ENCODE results near the gene SGK1.
"Not testable (repeated sequence)": the region's sequence is repeated elsewhere in the genome, so short reads cannot be mapped to it uniquely, and the experiment has no call there.

Gene SGK1

DNA sequence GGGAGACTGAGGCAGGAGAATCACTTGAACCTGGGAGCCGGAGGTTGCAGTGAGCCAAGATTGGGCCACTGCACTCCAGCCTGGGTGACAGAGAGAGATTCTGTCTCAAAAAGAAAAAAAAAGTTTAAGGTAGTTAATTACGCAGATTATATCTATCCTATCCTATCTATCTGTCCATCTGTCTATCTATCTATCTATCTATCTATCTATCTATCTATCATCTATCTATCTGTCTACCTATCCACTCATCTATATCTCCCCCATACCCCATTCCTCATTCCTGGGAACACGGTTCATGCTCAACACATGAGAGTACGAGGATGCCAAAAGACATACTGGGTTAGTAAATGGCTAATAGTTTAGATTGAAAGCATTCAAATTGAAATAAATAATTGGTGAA lies 8.3 kb upstream of the SGK1 start:
- DNase-seq = not testable (repeated sequence)

DNA sequence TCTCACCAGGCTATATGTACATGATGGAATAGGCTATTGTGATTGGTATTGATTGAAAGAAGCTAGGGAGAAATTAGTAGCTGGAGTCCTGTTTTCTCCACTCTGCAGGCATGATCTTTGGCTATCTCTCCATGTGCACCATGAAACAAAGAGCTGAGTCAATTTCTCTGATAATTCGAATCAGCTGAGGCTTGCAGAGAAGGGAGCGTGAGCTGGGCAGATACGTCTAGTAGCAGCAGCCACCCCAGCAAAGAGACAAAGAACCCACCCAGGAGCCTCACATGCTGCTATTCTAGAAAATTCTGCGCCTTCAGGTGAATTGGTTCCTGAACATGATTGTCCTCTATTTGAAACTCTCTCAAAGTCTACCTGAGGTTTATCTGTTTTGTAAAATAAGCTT lies 6.9 kb upstream of the SGK1 start:
- no peak for DNase-seq

- DNase-seq = no peak
Measured at GRCh38 chr6:134324141-134324540, 6.2 kb upstream of the SGK1 start.

DNA sequence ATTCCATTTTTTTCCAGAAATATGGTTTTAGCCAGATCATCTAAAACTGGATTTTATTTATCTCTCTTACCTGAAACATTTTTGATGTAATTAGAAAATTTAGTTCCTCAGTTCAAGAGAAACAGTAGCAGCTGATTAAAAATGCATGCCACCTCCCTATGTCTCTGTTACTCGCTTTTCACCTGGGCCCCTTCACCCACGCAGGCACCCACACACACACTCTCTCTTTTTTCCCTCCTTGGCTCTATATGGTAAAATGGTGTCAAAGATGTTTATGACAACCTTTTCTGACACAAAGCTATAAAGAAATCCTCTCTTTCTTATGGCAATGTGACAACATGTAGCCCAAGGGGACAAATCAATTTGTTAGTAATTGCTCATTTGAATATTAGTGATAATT lies 5.8 kb upstream of the SGK1 start:
- no peak for DNase-seq

GRCh38 chr6:134323294-134323693 lies 5.4 kb upstream of the SGK1 start:
- DNase-seq = no peak

DNA sequence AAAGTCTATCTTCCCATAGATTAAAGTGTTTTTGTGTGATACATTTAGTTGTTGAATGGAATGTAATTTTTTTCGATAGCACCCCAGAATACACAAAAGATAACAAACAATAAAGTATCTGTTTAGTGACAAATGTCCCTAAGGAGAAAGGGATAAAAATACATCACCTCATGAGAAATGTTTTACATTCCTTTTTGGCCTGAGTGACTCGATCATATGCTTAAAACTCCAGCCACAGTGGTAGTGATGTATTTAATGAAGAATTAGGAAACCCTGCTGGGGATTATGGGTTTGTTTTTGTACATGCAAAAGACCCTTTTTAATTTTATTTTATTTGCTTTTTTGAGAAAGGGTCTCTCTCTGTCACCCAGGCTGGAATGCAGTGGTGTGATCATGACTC lies 4.3 kb upstream of the SGK1 start:
- DNase-seq = no peak

GRCh38 chr6:134321246-134321645 lies 3.3 kb upstream of the SGK1 start:
- DNase-seq = no peak

GRCh38 chr6:134319686-134320085 lies 1.8 kb upstream of the SGK1 start:
- DNase-seq = not testable (repeated sequence)

DNA sequence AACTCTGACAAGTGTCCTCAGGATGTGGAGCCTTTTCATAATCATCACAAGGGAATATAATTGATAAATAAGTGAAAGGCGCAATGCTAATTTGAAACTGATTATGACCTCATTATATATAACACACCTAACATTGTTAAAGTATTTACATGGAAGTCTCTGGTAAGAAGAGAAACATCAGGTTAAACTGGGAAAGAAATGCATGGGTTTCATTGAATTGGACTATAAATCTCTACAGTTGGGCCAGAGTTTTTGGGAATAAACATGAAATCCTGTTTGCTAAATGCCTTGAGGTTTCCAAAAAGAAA lies 1.0 kb upstream of the SGK1 start:
- DNase-seq = no peak

- DNase-seq = no peak
Measured at GRCh38 chr6:134318236-134318973, 493 bp upstream of the SGK1 start.

DNA sequence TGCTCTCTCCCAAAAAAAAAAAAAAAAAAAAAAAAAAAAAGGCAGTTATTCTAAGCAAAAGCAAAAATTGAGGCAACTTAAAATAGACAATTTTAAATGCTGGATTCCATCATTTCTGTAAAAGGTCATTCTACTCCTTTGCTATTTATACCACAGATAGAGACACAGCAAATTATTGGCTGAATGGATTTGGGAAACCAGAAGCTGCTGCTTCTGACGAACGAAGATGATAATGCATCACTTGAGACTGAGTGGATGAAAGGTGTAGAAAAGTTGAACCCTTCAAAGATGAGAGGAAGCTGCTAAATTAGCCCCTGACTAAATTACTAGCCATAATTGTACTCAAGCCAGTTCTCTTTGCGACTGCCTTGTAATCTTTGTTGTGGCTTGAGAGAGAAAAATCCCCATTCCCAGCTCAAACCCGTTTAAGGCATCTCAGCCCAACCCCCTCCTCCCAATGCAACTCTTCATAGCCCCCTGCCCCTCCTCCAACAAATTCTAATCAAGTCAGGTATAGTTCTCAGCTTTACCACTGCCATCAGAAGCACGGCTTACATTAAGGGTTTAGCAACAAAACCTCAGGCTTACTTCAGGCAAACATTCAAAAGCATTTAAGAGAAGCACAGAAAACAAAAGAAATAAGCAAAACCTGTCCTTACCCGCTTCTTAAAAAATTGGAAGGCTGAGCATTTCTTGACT lies 1.0 kb downstream of the SGK1 start:
- no peak for DNase-seq

- no peak for DNase-seq
Measured at GRCh38 chr6:134315974-134316441, 1.9 kb downstream of the SGK1 start.

- no peak for DNase-seq
Measured at GRCh38 chr6:134315189-134315588, 2.7 kb downstream of the SGK1 start.

DNA sequence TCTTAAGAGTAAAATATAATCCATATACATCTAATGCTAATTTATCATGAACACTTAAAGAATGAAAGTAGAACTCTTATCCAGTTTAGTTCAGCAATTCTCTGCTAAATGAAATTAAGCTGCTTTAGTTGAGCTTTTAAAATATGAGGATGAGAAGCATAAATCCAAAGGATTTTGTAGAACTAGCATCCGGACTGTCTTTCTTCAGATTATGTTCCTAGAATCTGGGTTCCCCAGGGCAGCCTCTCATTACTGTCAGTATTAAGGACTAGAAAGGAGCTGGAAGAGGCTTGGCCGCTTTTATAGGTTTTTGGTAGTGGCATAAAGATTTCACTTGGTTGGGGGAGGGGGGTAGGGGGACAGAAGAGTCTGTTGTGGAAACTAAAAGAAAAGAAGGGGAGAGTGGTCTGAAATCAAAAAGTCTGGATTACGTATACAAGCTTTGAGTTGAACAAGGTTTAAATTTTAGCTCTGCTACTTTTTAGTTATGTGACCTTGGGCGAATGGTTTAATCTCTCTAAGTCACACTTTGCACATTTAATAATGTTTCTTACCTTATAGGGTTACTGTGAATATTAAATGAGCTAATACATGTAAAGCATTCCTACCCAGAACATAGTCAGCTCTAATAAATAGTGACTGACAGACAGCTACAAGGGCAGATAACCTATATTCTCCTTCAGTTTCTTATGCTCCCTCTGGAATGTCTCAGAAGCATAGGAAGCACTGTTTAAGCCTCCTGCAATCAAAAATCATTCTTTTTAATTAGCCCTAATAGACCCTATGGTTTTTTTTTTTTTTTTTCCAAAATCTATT lies 3.7 kb downstream of the SGK1 start:
- DNase-seq = no peak

DNA sequence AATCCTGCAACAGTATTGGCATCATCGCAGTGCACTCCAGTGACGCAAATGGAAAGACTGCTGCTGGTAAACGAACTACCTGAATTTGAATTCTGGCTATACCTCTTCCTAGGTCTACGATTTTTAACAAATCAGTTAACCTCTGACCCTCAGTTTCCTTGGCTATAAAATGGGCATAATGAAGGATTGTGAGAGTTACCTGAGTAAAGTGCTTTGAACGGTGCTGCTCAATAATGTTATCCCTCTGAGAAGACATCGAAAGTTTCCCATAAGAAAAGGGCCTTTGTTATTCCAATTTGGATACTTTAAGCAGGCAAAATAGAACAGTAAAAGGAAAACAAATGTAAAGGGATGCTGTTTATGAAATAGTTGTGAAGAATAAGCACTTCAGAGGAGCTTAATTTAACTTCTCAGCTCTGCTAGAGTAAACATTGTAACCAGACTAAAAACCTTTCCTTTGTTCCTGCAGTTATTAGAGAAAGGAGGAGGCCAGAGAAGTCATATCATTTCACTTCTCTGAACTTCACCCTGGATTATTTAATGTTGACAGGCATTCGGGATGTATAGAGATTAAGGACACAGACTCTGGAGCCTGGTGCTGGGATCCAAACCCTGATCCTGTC lies 5.8 kb downstream of the SGK1 start:
- DNase-seq = no peak

DNA sequence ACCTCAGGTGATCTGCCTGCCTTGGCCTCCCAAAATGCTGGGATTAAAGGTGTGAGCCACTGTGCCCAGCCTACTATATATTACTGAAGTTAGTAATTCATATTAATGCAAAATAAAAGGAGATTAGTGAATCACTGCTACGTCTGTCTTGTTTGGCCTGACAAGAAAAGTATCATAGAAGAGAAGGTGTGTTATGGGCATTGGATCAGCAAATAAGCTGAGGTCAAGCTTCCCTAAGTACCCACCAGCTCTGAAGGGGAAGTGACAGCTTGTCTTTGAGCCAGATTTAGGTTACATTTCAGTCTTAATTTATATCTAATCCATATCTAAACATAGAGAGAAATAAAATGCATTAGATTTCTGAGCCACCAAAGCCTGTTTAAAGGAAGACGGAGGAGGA lies 7.1 kb downstream of the SGK1 start:
- DNase-seq = no peak

DNA sequence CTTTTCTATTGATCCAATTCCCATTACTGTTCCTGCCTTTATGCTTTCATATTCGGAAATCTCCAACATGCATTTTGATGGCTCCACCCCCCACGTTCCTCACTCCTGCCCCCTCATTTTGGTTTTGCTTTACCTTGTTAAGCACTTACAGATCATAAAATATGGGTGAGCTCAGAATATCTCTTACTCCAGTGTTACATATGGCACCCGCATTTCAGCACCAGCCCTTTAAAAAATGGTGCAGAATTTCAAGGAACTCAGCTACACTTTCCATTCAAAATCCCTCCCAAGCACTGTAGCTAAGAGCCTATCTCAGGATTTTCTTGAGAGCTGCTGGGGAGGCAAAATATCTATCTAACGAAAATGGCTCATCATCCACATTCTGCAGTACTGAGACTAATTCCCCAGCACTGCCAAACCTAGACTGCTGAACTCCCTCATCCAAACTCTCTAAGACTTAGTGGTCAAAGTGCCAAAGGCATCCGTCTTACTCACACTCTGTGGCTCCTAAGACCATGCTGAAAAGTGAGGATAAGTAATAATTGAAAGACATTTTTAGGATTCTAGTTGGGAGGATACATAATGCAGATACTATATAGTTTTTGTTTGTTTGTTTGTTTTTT lies 7.8 kb downstream of the SGK1 start:
- no peak for DNase-seq

- DNase-seq = no peak
Measured at GRCh38 chr6:134309227-134309626, 8.7 kb downstream of the SGK1 start.

GRCh38 chr6:134308800-134309199 lies 9.1 kb downstream of the SGK1 start:
- DNase-seq = no peak

DNA sequence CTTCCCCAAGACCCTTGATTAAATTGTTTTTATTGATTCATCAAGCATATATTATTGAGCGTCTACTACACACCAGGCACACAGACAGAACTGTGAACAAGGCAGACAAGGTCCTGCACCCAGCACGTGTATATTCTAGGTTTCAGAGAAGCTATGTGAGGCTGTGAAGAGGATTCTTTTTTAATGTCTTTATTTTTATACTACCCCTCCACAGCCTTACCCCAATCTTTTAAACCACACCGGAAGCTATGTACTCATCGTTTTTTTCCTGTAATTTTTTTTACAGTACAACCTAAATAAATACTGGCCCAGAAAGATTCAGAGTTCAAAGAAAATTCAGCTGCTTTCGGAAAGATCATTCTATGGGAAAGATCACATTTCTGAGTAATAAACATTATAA lies 10.0 kb downstream of the SGK1 start:
- no peak for DNase-seq

- no peak for DNase-seq
Measured at GRCh38 chr6:134307075-134307474, 10.8 kb downstream of the SGK1 start.

GRCh38 chr6:134304381-134304780 lies 13.5 kb downstream of the SGK1 start:
- DNase-seq = not testable (repeated sequence)

GRCh38 chr6:134303891-134304290 lies 14.0 kb downstream of the SGK1 start:
- DNase-seq = no peak
